ENCODE data around the gene TMEM164.

Gene TMEM164

GRCh38 chrX:110042496-110042895 lies 39.6 kb downstream of the TMEM164 start:
- no peak for DNase-seq

GRCh38 chrX:110043506-110043905 lies 40.6 kb downstream of the TMEM164 start:
- no peak for DNase-seq

DNA sequence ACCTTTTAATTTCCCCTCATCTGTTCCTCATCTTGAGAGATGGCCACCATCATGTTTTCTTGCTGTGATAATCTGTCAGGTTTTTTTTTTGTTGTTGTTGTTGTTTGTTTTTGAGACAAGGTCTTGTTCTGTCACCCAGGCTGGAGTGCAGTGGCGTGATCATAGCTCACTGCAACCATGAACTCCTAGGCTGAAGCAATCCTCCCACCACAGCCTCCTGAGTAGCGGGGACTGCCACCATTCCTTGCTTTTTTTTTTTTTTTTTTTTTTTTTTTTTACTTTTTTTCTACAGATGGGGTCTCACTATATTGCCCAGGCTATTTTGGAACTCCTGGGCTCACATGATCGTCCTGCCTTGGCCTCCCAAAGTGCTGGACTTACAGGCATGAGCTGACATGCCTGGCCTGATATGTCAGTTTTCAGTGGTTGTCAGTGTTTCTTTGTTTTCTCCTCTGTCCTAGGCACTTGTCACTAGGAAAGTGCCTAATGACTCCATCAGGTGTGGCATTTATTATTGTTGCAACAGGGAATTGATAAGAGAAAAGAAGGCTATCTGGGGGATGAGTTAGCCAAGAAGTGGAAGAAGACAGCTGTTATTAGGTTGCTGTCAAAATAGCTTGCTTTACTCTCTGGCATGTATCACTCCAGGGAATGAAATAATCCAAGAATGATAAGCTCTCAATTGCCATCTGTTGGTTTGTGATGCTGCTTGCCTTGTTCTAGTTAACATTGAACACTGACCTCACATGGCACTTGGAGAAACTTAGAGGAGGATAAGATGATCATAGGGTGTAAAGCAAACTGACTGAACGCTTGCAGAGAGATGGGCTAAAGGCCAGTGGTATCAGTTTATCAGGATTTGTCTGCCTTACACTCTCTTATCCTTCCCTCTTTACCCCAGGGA lies 41.7 kb downstream of the TMEM164 start:
- DNase-seq: peak; percentile 11

- no peak for DNase-seq
Measured at GRCh38 chrX:110045421-110045820, 42.5 kb downstream of the TMEM164 start.

DNA sequence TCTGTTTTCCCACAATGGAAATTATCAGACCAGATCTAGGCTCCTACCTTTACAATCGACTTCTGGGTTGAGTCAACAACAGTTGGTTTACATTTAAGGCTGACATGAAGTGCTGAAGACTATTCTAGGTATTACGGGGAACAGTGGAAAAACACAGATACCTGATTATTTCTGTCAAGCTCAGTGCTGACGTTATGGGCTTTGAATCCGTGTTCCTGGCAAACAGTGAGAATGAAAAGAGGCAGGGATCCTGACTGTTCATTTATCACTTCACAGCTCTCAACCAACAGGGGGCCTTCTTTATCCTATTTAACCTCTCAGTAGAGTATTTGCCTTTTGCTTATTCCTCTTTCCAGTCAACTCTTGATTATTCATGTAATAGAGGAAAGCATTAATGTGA lies 43.1 kb downstream of the TMEM164 start:
- DNase-seq: no peak

DNA sequence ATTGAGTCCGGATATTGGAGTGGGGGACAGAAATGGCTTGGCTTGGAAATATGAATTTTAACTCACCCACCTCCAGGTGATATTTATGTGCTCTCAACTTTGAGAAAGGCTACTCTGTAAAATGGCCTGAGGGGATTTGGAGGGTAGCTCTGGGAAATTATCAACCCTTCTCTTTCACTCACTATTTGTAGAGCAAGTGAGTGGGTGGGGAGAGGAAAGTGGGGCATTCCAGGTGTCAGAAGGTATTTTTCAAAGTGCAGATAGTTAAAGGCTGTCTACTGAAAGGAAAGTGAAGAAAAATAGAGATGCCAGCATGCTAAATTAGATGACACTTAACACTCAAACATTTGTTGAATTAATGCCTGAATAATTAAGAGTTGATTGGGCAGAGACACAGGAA lies 44.1 kb downstream of the TMEM164 start:
- no peak for DNase-seq

GRCh38 chrX:110049096-110049495 lies 46.2 kb downstream of the TMEM164 start:
- no peak for DNase-seq

DNA sequence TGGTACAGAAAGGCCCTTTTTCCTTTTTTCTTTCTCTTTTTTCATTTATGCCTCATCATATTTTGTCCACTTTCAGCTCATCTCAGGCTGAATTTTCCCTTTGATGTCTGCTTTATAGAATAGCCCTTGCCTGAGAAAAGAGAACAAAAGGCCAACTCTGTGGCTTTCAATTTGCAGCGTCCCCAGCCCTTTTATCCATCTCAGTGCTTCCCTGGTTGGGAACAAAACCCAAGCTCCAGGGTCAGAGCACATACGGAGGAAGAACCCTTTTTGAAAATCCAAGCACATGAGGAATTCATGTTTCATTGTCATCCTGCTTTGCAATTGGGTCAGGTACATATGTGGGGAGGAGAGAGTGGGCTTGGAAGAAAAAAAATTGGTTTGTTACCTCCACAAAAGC lies 47.5 kb downstream of the TMEM164 start:
- DNase-seq: no peak

- no peak for DNase-seq
Measured at GRCh38 chrX:110050901-110051300, 48.0 kb downstream of the TMEM164 start.

DNA sequence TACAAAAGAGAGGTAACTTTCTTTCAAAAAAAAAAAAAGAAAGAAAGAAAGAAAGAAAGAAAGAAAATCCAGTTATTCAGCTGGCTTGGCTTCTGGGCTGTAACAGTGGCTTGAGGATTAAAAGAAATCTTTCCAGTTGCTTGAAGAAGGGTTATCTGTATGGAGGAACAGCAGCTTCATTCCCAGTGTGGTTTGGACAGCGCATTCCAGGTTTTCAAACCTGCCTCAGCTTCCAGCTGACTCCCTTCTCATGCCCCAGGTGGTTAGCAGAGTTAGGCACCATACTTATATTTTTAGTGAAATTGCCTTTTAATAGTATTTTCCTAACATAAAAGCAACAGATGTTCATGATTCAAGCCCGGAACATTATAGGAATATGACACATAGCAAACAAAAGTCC lies 48.6 kb downstream of the TMEM164 start:
- DNase-seq: no peak

GRCh38 chrX:110052303-110052702 lies 49.4 kb downstream of the TMEM164 start:
- no peak for DNase-seq

GRCh38 chrX:110053453-110053852 lies 50.5 kb downstream of the TMEM164 start:
- no peak for DNase-seq

GRCh38 chrX:110055616-110056015 lies 52.7 kb downstream of the TMEM164 start:
- DNase-seq: no peak

DNA sequence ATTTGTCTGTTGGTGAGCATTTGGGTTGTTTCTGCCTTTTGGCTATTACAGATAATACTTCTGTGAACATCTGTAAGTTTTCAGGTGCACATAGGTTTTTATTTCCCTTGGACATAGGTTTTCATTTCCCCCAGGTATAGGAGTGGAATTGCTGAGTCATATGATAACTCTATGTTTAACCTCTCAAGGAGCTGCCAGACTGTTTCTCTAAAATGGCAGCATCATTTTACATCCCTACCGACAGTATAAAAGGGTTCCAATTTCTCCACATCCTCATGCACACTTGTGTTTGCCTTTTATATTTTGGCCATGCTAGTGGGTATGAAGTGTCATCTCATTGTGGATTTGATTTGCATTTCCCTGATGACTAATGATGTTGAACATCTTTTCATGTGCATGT lies 53.5 kb downstream of the TMEM164 start:
- DNase-seq: no peak

GRCh38 chrX:110059410-110059809 lies 56.5 kb downstream of the TMEM164 start:
- DNase-seq: no peak

- DNase-seq: no peak
Measured at GRCh38 chrX:110060317-110060716, 57.4 kb downstream of the TMEM164 start.

- DNase-seq: no peak
Measured at GRCh38 chrX:110060846-110061537, 58.1 kb downstream of the TMEM164 start.

DNA sequence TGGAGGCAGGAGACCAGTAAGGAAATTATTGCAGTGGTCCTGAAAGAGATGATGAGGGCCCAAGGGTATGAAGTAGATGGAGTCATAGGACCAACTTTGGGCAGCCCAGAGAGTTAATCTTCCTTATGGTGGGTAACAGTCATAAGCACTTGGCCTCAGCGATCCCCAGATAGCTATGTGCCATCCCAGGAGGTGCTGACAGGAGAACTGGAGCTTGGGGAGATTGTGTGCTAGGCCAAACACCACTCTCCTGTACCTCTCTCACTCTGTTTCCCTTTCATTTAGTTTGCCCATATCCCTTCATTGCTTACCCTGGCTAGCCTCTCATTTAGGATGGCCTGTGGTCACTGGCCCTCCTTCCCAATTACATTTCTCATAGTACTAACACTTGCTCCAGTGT lies 60.0 kb downstream of the TMEM164 start:
- DNase-seq: no peak

GRCh38 chrX:110066488-110067225 lies 63.7 kb downstream of the TMEM164 start:
- DNase-seq: no peak

GRCh38 chrX:110070970-110071369 lies 68.1 kb downstream of the TMEM164 start:
- no peak for DNase-seq

DNA sequence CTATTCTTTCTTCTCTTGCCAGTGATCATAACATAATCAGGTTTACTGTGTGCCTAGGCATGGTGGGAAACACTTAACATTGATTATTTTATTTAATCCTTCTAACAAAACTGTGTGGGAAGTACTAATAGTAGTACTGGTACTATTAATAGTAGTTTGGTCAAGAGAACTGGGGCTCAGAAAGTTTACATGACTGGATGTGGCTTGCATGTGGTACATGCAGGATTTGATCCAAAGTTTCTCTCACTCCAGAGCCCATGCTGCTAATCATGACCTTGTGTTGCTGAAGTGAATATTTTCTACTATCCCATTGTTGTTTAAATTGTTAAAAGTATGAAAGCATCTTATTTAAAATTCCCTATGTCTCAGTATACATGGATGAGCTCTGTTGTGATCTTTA lies 78.4 kb downstream of the TMEM164 start:
- no peak for DNase-seq

GRCh38 chrX:110081740-110082139 lies 78.8 kb downstream of the TMEM164 start:
- DNase-seq: no peak

GRCh38 chrX:110082161-110082560 lies 79.2 kb downstream of the TMEM164 start:
- no peak for DNase-seq

Measured in NCI-H2227 treated with DMSO at 0.1 percent for 48 hours (cell line).